ENCODE measurements around the gene CDKAL1.
A peak's percentile ranks its signal among the peaks of the same experiment; 100 is the strongest.
"Not testable (repeated sequence)": the region's sequence is repeated elsewhere in the genome, so short reads cannot be mapped to it uniquely, and the experiment has no call there.

The CDKAL1 gene

DNA sequence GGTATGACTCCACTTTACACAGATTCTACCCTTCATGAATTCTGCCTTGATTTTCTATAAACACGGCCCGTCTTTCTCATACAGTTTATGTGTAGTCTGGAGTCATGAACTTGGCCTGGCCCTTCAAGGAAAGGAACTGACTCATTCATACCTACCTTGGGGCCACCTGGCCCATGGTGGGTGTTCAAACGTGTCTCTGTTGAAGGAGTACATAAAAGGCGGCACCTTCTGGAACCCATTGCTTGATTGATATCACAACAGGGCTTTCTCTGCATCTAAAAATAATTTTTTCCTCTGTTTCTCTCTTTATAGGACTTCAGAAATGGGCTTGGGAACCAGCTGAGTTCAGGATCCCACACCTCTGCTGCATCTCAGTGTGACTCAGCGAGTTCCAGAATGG is 696.3 kb downstream of the CDKAL1 start:
- no peak for DNase-seq

DNA sequence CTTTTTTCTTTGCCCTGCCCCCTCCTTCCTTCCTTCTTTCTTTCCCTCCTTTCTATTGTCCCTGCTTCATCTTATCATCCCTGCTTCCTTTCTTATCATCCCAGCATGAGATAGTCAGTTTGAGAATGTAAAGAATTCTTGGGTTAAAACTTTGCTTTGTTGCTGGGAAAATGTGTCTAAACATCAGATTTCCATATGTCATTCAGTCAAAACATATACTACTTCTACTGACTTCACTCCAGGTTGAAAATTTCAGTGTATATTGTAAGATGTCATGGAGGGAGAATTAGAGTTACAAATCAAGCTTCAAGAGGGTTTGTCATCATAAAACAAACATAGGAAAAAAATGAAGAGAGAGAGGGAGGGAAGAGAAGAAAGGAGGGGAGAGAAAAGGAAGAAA is 700.9 kb downstream of the CDKAL1 start:
- DNase-seq, result no peak

DNA sequence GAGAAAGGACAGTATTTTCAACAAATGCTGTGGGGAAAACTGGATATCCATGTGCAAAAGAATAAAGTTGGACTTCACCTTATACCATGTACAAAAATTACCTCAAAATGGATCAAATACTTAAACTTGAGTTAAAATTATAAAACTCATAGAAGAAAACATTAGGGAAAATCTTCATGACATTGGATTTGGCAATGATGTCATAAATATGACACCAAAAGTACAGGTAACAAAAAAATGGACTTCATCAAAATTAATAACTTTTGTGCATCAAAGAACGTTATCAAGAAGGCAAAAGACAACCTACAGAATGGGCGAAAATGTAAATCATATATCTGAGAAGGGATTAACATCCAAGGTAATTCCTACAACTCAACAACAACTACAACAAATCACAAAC is 704.0 kb downstream of the CDKAL1 start:
- DNase-seq, result no peak

DNA sequence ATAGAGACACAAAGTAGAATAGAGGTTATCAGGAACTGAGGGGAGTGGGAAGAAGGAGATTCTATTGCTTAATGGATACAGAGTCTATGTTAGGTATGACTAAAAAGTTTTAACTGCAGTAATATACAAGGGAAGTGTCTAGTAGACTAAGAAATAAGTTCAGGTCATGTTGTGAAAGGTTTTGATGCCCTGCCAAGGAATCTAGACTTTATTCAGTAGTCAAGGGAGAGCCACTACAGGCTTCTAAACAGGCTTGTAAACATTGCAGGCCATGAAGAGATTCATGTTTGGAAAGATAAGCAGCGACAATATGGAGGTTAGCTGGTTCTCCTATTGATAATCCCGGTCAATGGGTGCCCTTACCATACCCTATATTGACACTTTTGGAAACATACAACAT is 706.5 kb downstream of the CDKAL1 start:
- DNase-seq, result no peak

DNA sequence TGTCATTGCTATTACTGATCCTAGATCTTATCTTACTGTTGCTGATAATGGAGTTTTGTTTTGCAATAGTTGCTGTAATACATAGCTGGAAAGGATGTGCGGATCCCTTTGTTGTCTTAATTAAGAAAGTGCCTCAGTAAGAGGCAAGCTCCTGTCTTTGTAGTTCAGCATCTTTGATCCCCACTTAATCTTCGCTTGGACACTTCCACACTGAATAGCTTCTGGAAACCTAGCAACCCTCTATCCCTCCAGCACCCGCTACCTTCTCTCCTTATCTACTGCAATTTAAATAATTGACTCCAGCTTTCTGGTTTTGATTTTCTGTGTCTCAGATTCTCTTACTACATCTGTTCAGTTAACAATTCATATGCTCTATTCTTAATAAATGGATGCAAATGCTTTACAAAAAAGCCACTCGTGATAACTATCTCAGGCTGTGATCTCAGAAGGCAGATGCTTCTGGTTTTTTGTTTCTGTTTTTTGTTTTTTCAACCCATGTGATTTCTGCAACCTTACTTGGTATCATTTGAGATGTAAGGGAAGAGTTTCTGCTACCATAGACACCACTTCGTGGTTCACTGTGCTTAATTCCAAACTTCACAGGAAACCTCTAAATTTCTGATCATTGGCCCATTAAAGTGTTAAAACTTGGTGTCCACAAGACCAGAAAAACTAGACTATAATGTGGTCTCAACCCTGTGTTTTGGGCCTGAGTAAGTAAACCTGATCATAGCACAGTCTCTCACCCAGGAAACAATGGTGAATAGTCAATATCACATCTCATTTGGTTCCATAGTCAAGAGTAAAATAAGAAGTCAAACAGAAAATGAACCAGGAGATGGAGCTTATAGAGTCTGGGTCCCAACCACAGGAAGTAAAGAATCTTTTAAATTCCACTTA is 707.2 kb downstream of the CDKAL1 start:
- DNase-seq, result no peak

DNA sequence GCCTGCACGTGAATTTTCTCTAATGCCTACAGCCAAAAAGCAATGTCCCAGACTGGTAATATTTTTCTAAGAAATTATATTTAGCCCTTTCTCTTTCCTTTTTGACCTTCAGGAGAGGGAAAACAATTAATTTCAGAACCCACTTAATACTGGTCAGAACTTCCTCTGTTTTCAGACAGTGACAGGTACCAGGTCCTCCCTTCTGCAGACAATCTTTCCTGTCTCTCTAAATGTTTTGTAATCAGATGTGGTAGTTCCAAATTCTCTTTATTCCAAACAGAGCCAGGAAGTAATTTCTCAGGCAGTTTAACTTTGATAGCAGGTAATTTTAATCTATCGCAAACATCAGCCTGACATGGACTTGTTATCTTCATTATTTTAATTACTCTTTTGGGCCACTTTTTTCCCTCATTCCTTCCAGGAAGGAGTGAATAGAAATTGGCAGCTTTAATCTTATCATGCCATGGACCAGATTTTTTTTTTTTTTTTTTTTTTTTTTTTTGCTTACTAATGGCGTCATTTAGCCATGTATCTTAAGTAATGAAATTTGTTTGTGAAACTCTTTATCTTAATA is 710.7 kb downstream of the CDKAL1 start:
- DNase-seq, result no peak

DNA sequence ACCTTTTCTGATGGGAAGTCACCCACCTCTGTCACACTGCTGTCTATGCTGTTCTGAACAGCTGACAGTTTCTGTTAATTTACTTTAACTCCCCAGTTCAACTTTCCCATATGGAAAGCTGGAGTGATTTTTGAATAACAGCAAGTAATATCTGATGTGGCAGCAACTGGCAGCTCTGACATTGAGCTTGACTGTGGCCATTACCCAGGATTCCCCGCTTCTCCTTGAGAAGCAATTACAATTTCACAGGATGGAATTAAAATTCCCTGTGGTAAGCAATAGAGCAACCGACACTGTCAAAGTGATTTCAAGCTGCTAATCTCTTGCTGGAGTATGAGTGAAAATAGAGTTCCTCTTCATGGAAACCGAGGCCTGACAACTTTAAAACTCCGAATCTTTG is 711.2 kb downstream of the CDKAL1 start:
- DNase-seq, result no peak

DNA sequence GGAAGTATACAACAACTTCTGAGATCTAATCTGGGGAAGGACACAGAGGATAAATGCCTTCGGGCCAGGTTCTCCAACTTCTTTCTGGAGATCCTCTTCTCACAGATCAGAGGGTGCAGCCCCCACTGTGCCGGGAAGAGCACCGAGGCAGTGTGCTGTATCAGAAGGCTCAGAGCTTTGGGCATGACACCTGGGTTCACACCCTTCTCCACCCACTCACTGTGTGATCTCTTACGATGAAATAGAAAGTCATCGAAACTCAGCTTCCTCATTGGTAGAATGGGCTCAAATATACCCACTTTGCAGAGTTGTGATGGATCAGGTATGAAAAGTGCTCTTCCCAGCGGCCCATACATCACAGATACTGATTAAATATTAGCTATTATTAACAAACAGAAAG is 711.8 kb downstream of the CDKAL1 start:
- DNase-seq, result no peak

DNA sequence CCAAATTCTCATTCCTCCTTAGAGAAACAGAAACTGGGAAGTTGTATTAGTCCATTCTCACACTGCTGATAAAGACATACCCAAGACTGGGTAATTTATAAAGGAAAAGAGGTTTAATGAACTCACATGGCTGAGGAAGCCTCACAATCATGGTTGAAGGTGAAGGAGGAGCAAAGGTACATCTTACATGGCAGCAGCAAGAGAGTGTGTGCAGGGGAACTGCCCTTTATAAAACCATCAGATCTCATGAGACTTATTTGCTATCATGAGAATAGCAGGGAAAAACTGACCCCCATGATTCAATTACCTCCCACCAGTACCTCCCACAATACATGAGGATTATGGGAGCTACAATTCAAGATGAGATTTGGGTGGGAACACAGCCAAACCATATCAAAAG is 720.2 kb downstream of the CDKAL1 start:
- DNase-seq, result not testable (repeated sequence)

DNA sequence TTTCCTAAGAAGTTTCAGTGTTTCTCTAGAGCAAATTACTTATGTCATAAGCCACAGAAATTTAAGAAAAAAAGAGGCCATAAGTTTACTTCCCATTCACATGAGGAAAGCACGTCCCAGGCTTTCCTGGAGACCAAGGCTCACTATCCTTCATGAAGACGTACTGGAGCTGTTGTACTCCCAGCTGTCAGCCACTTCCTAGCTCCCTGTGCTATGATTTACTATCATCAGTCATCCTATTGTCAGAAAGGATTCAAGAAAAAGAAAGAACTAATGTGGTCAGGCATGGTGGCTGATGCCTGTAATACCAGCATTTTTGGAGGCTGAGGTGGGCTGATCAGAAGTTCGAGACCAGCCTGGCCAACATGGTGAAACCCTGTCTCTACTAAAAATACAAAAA is 721.9 kb downstream of the CDKAL1 start:
- no peak for DNase-seq

DNA sequence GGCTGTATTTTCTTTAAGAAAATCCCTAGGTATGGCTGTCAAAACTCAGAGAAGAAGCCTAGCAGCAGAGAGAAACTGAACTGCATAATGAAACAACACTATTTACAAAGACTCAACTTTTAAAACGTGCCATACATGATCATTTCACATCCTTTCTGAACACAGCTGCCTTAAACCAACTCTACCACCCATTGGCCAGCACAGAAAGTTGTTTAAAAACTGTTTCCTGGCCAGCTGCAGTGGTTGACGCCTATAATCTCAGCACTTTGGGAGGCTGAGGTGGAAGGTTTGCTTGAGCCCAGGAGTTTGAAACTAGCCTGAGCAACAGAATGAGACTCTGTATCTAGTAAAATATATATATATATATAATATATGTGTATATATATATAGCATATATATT is 722.9 kb downstream of the CDKAL1 start:
- no peak for DNase-seq

DNA sequence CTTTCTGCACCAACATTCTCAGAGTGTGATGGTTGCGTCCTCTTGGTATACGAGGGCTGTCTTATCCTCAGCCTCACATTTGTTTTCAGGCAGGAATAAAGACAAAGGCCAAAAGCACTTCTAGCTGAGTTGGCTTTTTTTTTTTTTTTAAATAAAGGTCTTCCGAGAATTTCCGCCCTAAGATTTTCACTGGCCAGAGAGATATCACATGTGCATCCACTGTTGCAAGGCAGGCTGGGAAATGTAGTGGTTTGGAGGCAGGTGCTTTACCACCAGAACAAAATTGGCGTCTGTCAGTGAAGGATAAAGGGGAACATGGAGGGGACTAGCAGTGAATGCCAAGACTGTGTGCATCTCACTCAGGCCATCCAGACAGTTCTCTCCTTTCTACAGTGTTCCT is 724.4 kb downstream of the CDKAL1 start:
- DNase-seq, result no peak

DNA sequence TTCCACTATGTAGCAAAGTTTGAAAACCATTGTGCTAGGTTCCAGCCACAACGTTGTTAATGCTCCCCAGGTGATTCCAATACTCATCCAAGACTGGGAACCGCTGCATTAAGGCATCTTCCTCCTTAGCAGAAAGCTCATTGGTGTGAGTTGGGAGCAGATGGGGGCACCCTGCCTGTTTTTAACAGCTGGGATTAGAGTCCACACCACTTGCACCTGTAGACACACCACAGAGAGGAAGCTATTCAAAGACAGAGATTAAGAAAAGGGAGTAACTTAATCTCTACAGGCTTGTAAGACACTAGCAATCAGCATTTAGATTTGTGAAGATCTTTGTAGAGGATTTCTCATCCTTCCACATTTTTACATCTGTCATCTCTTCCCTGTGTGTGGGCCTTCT is 725.4 kb downstream of the CDKAL1 start:
- no peak for DNase-seq

DNA sequence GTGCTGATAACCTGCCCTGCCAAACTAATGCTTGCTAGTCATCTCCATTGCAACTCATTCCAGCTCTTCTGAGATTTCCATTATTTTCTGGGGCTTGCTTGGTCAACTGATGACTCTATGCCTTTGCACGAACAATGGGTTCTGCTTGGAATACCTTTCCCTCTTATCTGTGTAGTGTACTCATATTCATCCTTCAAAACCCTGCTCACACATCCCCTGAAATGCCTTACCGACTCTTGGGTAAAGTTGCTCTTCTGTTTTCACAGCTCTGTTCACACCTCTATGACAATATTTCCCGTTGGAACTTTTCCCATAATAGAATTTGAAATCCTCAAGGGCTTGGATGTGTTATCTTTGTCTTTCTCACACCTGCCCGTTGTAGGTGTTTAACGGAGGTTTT is 728.2 kb downstream of the CDKAL1 start:
- DNase-seq, result no peak

DNA sequence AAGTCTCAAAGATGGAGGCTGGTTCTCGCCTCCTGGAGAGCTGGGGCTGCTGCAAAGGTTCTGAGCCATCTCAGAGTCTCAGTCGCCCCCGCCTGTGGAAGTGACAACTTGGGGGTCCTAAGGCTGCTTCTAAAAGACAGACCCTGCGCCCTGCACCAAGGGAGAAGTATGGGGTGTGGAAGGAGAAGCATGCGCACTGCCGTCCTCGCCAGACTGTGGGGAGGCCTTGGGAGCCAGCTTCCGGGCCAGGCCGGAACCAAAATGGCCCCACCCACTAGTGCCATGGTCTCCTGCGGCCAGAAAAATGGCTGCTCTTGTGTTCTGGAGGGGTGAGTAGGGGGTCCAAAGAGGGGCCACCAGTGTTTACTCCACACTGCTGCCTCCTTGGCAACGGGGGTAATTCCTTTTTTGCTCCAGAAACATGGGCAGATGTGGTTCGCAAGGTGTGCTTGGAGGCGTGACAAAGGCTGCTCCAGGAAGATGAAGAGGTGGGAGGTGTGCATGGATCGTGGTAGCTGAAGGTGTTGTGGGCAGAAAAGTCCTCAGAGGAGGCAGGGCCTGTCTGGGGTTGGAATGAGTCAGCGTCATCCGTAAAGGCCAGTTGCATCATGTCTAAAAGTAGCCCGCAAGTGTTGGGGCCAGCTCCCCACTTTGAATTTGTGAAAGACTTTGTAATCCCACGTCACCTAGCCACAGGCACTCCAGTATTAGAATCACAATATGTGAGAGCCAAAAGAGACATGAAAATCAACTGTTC is 729.5 kb downstream of the CDKAL1 start:
- no peak for DNase-seq

DNA sequence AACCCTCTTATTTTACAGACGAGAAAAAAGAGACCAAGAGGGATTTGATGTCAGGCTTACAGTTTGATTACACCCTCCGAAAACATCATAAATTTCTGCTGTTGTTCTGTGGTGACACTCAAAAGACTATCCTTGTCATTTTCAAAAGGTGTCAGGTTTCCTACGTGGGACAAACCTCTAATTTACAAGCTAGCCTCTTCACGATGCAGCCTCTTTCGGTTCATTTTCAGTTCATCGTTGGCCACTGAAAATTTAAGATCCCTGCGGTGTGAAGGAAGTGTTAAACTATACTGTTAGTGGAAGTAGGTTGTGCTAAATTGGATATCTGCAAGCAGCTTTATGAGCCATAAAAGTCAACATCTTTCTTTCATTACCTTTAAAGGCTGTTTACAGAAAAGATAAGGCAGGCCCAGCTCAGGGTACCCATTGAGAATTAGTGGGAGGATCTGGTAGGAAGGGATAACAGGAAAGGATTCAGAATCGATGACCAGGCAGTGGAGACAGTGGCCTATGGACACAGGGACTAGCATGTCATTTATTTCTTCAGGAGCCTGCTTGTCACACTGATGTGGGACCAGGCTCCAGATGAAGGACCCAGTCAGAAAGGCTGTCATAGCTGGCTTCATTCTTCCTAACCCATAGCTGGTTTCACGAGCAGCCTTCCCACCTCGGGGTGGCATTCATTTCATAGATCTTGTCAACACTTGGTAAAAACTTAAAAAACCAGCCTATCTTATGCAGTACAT is 730.2 kb downstream of the CDKAL1 start:
- DNase-seq, result no peak

DNA sequence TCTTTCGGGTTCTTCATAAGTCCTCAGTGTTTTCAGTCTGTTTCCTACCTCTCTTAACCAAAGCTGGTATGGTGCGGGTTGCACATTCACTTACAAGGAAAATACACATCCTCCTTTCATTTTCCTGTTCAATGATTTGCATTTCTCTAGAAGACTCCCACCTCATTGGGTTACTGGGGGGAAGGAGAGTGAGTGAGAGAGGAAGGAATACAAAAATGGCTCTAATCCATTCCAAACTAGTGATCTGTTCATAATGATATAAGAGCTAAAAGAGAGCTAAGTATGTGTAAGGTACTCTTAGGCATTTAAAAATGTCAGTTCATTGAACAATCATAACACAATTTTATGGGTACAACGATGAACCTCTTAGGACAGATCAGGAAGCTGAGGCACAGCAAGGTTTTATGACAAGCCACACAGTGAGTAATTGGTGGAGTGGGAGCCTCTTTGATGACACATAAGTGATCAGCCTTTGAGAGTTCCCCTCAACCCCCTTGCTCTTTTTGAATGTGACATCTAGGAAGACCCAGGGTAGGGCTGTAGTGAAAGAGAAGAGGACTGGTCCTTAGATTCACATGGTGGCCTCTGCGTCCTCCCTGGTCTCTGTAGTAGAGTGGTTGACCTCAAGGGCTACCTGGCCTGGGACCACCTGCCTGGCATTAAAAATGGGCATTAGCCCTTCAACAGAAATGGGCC is 730.9 kb downstream of the CDKAL1 start:
- peak in 1 of 3 donors; percentile 5 for DNase-seq

DNA sequence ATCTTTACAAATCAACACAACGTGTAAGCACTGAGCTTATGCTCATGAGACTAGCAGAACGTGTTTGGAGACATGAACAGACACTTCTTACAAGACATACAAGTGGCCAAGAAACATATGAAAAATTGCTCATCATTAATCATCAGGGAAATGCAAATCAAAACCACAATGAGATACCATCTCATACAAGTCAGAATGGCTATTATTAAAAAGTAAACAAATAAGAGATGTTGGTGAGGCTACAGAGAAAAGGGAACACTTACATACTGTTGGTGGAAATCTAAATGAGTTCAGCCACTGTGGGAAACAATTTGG is 731.4 kb downstream of the CDKAL1 start:
- DNase-seq, result no peak

DNA sequence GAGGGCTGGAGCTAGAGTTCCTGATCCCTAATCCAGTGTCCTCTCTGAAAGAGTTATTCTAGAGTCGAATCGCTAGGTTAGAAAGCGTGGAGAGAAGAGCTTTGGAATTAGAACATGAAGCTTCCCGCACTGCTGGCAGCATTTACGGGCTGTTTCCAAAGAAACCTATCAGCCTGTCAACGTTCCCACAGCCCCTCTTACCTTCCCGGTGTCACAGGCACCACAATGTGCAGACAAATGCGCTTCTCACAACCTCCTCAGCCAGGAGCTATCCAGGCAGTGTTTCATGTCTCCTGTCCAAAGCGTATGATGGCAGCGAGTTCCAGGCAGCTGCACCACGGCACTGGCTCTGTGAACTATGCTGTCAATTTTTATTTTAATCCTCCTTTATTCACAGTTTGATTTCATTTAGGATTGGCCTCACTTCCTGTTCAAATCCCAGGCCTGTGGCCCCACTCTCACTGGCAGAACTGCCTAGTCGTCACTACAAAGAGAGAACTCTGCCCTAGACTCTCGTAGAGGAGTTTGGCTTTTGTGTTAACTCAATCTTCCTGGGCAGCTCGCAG is 736.5 kb downstream of the CDKAL1 start:
- DNase-seq, result no peak

DNA sequence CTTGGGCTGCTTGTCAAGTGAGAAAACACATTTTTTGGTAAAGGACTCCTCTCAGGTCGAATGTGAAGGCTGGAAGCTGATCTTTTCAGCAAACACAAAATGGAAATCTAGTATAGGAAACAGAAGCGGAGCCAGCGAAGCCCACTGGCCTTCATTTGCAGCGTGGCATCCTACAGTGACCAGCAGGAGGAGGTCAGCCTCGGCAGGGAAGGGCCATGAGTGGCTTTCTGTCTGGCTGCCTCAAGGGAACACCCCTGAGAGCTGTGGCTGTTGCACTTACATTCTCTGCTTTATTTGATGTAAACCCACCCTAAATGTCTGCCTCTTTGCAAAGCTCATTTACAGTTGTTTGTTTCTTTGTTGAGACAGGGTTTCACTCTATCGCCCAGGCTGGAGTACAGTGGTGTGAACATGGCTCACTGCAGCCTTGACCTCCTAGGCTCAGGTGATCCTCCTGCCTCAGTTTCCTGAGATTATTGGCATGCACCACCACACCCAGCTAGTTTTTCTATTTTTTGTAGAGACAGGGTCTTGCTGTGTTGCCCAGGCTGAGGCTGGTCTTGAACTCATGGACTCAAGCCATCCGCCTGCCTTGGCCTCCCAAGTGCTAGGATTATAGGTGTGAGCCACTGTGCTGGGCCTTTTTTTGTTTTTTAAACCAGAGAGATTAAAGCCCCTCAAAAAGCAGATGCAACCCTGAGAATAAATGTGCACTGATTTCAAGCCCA is 737.3 kb downstream of the CDKAL1 start:
- no peak for DNase-seq

DNA sequence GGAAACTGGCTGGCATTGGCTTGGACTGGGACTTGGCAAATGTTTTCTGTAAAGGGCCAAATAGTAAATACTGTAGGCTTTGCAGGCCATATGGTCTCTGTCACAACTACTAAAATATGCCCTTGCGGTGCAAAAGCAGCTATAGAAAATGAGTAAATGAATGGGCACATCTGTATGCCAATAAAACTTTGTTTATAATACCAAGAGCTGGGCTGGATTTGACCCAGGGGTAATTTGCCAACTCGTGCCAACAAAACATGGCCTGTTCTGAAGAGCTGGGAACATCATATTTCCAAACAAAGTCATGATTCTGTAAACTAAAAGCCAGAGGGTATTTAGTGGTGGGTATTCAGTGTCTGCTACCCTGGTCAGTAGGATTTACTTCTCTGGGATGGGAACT is 739.2 kb downstream of the CDKAL1 start:
- DNase-seq, result no peak

DNA sequence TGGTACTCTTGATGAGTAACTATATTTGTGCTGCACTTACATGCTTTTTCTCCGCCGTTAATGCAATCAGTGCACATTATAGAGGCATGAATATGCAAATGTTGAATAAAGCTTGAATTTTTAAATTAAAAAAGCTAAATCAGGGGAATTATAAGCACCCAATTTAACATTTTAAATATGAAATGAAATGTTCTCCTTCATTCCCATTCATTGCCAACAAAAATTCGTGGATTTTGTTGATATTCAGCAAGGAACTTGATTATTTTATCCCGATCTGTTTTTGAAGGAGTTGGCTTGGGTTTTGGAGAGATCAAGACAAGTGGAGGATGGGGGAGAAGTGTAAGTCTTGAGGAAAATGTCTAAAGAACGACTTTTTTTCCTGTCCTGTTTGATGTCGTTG is 740.6 kb downstream of the CDKAL1 start:
- DNase-seq, result no peak
